GM12878 (cell line): Measurements from ENCODE around the gene S100A4.

ENCODE experiments used
- CTCF ChIP-seq, 3 experiments: IDR thresholded peaks in 2 of 3; conservative IDR thresholded peaks in 1 of 3; 2 replicates each; pipeline ENCODE4 v1.5.1; 2011; ENCODE audit warnings: low read depth in 3 of 3, low read length in 3 of 3, mild to moderate bottlenecking in 3 of 3, control low read depth in 2 of 3, moderate library complexity in 2 of 3, inconsistent platforms in 1 of 3, mixed read lengths in 1 of 3; ENCODE audit not compliant: control insufficient read depth in 2 of 3, insufficient read depth in 1 of 3; ENCODE audit errors: extremely low read depth in 1 of 3
- EGR1 ChIP-seq, 2 experiments: IDR thresholded peaks; 1 replicate in 1 of 2; 2 replicates in 1 of 2; pipeline ENCODE4 v1.6.1; 2011 to 2012; ENCODE audit warnings: low read depth in 2 of 2, low read length in 2 of 2, borderline replicate concordance in 1 of 2, mild to moderate bottlenecking in 1 of 2, moderate library complexity in 1 of 2
- POLR2AphosphoS5 ChIP-seq: IDR thresholded peaks from 2 replicates; pipeline ENCODE4 v1.6.1; 2011; ENCODE audit warnings: mild to moderate bottlenecking, low read length, inconsistent platforms
- SUZ12 ChIP-seq: fragments of 200-600 bp; sonication (generic); IDR thresholded peaks from one replicate; pipeline ENCODE4 v1.6.1; 2018; ENCODE audit warnings: antibody characterized with exemption, mild to moderate bottlenecking; ENCODE audit not compliant: unreplicated experiment
- TCF7 ChIP-seq: IDR thresholded peaks from 2 replicates; pipeline ENCODE4 v1.6.1; 2014; ENCODE audit warnings: antibody characterized with exemption, borderline replicate concordance
- ZNF274 ChIP-seq: IDR thresholded peaks from one replicate; pipeline ENCODE4 v1.8.0; 2011; ENCODE audit not compliant: insufficient read length, insufficient read depth
- TF ChIP-seq, protein P1 (sequence below): fragments of 450-650 bp; IDR thresholded peaks from 2 replicates; pipeline ENCODE4 v1.6.1; 2017; ENCODE audit warnings: mild to moderate bottlenecking, low read depth, inconsistent platforms; ENCODE audit not compliant: poor library complexity, severe bottlenecking

GRCh38 chr1:153560771-153561465 is 15.3 kb upstream of the S100A4 start:
- TF ChIP-seq POLR2AphosphoS5 (no peak), TCF7 (no peak), CTCF (IDR thresholded peaks at IDR 0.05 in 2 of 3, conservative IDR thresholded peaks at IDR 0.05 in 1 of 3; ENCODE audit: control insufficient read depth in 2 of 3, extremely low read depth in 1 of 3, insufficient read depth in 1 of 3, low read depth in 3 of 3, low read length in 3 of 3) (no peak), ZNF274 (no peak), SUZ12 (no peak), EGR1 (IDR thresholded peaks at IDR 0.05; ENCODE audit: borderline replicate concordance in 1 of 2, low read depth in 2 of 2, low read length in 2 of 2) (no peak)
- TF ChIP-seq, protein P1, sequence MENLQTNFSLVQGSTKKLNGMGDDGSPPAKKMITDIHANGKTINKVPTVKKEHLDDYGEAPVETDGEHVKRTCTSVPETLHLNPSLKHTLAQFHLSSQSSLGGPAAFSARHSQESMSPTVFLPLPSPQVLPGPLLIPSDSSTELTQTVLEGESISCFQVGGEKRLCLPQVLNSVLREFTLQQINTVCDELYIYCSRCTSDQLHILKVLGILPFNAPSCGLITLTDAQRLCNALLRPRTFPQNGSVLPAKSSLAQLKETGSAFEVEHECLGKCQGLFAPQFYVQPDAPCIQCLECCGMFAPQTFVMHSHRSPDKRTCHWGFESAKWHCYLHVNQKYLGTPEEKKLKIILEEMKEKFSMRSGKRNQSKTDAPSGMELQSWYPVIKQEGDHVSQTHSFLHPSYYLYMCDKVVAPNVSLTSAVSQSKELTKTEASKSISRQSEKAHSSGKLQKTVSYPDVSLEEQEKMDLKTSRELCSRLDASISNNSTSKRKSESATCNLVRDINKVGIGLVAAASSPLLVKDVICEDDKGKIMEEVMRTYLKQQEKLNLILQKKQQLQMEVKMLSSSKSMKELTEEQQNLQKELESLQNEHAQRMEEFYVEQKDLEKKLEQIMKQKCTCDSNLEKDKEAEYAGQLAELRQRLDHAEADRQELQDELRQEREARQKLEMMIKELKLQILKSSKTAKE = no peak
